ENCODE data around the gene CCDC183.
"Not testable (repeated sequence)": the region's sequence is repeated elsewhere in the genome, so short reads cannot be mapped to it uniquely, and the experiment has no call there.

Gene CCDC183

GRCh38 chr9:136831002-136831719, 35.0 kb downstream of the CCDC183 start:
- no peak for DNase-seq (ENCODE audit: low read depth in 2 of 2)
- no peak for TF ChIP-seq CTCF (IDR thresholded peaks at IDR 0.05; ENCODE audit: low read depth, low read length)
- H3K4me3 ChIP-seq (replicated peaks in 1 of 2; ENCODE audit: low read depth in 2 of 2, low read length in 2 of 2) = no peak overlapping the region

- TF ChIP-seq CTCF (IDR thresholded peaks at IDR 0.05; ENCODE audit: low read depth, low read length) = no peak
- no peak overlapping the region for H3K4me3 ChIP-seq (replicated peaks in 1 of 2; ENCODE audit: low read depth in 2 of 2, low read length in 2 of 2)
- no peak for DNase-seq (ENCODE audit: low read depth in 2 of 2)
Measured at GRCh38 chr9:136831720-136832104, 35.6 kb downstream of the CCDC183 start.

DNA sequence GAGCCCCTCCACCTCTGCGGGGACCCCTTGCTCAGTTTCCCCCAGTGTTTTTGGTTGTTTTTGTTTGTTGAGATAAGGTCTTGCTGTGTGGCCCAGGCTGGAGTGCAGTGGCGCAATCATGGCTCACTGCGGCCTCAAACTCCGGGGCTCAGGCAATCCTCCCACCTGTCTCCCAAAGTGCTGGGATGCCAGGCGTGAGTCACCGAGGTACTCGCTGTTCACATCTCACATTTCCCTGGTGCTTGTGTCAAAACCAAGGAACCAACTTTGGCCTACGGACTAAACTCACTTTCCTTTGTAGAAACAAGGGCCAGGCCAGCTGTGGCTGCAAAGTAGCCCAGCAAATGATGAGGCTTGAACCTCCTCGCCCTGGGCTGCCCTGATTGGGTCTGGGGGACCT, 36.4 kb downstream of the CCDC183 start:
- DNase-seq (ENCODE audit: low read depth in 2 of 2) = no peak
- no peak for TF ChIP-seq CTCF (IDR thresholded peaks at IDR 0.05; ENCODE audit: low read depth, low read length)
- H3K4me3 ChIP-seq (replicated peaks in 1 of 2; ENCODE audit: low read depth in 2 of 2, low read length in 2 of 2) = no peak overlapping the region

DNA sequence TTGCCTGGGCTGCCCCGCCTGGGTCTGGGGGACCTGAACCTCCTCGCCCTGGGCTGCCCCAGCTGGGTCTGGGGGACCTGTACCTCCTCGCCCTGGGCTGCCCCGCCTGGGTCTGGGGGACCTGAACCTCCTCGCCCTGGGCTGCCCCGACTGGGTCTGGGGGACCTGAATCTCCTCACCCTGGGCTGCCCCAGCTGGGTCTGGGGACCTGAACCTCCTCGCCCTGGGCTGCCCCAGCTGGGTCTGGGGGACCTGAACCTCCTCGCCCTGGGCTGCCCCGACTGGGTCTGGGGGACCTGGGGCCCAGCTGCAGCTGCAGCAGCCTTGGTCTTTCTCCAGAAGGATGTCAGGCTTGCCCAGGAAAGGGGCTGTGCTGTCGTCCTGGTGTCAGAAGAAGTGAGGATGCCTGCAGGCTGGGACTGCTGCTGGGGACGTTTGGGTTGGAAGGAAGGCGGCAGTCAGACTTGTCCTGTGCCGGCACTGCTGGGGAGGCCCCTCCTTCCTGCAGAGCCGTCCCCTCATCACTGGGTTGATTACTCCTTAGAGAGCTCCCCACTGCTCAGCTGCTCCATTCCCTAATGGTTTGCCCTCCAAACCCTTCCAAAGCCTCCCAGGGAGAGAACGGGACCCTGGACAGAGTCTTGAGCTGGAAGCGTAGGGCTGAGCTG, 37.4 kb downstream of the CCDC183 start:
- not testable (repeated sequence) for H3K4me3 ChIP-seq (replicated peaks in 1 of 2; ENCODE audit: low read depth in 2 of 2, low read length in 2 of 2); DNase-seq (ENCODE audit: low read depth in 2 of 2)

- DNase-seq (ENCODE audit: low read depth in 2 of 2) = no peak
- no peak overlapping the region for H3K4me3 ChIP-seq (replicated peaks in 1 of 2; ENCODE audit: low read depth in 2 of 2, low read length in 2 of 2)
- no peak for TF ChIP-seq CTCF (IDR thresholded peaks at IDR 0.05; ENCODE audit: low read depth, low read length)
Measured at GRCh38 chr9:136835162-136835931, 39.2 kb downstream of the CCDC183 start.

DNA sequence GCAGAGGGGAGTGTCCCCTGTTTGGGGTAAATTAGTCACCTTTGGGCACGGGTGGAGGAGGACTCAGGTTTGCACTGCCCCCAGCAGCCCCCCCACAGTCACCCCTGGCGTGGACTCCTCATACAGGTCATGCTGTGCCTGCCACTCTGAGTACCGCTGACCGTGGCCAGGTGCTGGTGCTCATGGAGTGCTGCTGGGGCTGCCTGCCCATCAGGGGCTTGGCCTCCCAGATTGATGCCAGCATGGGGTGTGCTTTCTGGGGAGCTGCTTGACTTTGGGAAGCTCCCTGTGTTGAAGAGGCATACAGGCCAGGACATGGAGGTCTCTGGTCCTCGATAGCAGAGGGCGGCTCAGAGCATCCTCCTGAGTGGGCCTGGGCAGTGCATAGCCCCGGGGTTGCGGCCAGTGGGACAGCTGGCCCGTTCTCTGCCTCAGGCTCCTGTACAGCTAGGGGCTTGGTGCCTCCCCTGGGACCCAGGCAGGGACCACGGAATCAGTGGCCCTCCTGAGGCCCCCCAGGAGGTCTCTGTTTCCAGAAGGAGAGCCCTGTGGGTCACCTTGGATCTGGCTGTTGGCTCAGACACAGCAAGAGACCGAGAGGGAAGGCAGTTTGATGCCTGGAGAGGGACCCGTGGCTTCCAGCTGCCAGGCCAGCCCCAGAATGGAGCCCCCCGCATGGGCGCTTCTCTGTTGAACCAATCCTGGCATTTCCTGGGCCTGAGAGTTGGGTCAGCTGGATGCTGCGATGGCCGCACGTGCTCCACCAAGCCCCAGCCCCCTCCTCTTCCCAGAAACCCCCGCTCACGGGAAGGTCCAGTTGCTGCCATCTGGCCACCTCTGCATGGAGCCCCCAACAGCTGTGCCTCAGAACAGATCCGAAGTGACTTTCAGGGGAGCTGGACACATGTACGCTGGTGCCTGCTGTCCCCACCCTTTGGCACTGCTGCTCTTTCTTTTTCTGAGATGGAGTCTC, 40.1 kb downstream of the CCDC183 start:
- DNase-seq (ENCODE audit: low read depth in 2 of 2) = no peak
- no peak for TF ChIP-seq CTCF (IDR thresholded peaks at IDR 0.05; ENCODE audit: low read depth, low read length)

More for the DNA sequence above, 40.1 kb downstream of the CCDC183 start:
- no peak overlapping the region for H3K4me3 ChIP-seq (replicated peaks in 1 of 2; ENCODE audit: low read depth in 2 of 2, low read length in 2 of 2)
